ENCODE results near the gene TMPRSS3.

TMPRSS3 gene

GRCh38 chr21:42352441-42353095 lies 43.3 kb downstream of the TMPRSS3 start:
- TF ChIP-seq CTCF (conservative IDR thresholded peaks at IDR 0.05; ENCODE audit: low read length), result no peak

GRCh38 chr21:42351626-42352440 lies 44.0 kb downstream of the TMPRSS3 start:
- no peak overlapping the region for H3K4me3 ChIP-seq (ENCODE audit: low read length)
- no peak for DNase-seq (ENCODE audit: low read depth)
- TF ChIP-seq CTCF (conservative IDR thresholded peaks at IDR 0.05; ENCODE audit: low read length), result no peak

More at GRCh38 chr21:42352441-42353095, 43.3 kb downstream of the TMPRSS3 start:
- no peak for DNase-seq (ENCODE audit: low read depth)
- no peak overlapping the region for H3K4me3 ChIP-seq (ENCODE audit: low read length)

- no peak for TF ChIP-seq CTCF (conservative IDR thresholded peaks at IDR 0.05; ENCODE audit: low read length)
- DNase-seq (ENCODE audit: low read depth), result no peak
- no peak within 1 kb of the TSS for H3K4me3 ChIP-seq (ENCODE audit: low read length)
Observed at GRCh38 chr21:42350927-42351426, 44.9 kb downstream of the TMPRSS3 start, which contains the start of gene TFF2. Gene TFF2 (minus strand): TSS chr21:42350994. CDS start chr21:42350957, 37 bp downstream.

- no peak overlapping the region for H3K4me3 ChIP-seq (ENCODE audit: low read length)
- TF ChIP-seq CTCF (conservative IDR thresholded peaks at IDR 0.05; ENCODE audit: low read length), result no peak
- no peak for DNase-seq (ENCODE audit: low read depth)
Observed at GRCh38 chr21:42350318-42350910, 45.4 kb downstream of the TMPRSS3 start.

GRCh38 chr21:42349420-42350317 lies 46.2 kb downstream of the TMPRSS3 start:
- no peak for DNase-seq (ENCODE audit: low read depth)
- TF ChIP-seq CTCF (conservative IDR thresholded peaks at IDR 0.05; ENCODE audit: low read length), result no peak
- H3K4me3 ChIP-seq (ENCODE audit: low read length), result no peak overlapping the region

GRCh38 chr21:42348762-42349161 lies 47.1 kb downstream of the TMPRSS3 start:
- no peak for DNase-seq (ENCODE audit: low read depth)
- no peak overlapping the region for H3K4me3 ChIP-seq (ENCODE audit: low read length)
- no peak for TF ChIP-seq CTCF (conservative IDR thresholded peaks at IDR 0.05; ENCODE audit: low read length)

Data from AG10803 (cell line).